SK-N-SH treated with all-trans-retinoic acid at 6 μM for 48 hours (cell line): Measurements from ENCODE around the gene RBM44.

Experiments used
- ATAC-seq: fragments of 200-7000 bp; cut with Tn5 transposase; 3 replicates; pipeline ENCODE4 v1.9.1; 2020; ENCODE audit warnings: mild to moderate bottlenecking, moderate library complexity
- ARNTL ChIP-seq: fragments of 450-650 bp; formaldehyde crosslinking; IDR thresholded peaks from 2 replicates; pipeline ENCODE4 v1.5.0; 2020; ENCODE audit warnings: low read depth, mild to moderate bottlenecking, moderate library complexity, borderline replicate concordance
- BACH2 ChIP-seq: fragments of 250-450 bp; sonication (Bioruptor Pico); IDR thresholded peaks from 2 replicates; pipeline ENCODE4 v1.9.0; 2021; ENCODE audit warnings: mild to moderate bottlenecking, borderline replicate concordance
- CSDC2 ChIP-seq: fragments of 250-450 bp; sonication (Bioruptor Pico); IDR thresholded peaks from 2 replicates; pipeline ENCODE4 v1.5.0; 2020; ENCODE audit warnings: mild to moderate bottlenecking, moderate library complexity
- ESRRG ChIP-seq: fragments of 250-450 bp; sonication (Bioruptor Pico); IDR thresholded peaks from 2 replicates; pipeline ENCODE4 v1.6.1; 2021; ENCODE audit warnings: mild to moderate bottlenecking
- GLIS3 ChIP-seq: fragments of 250-450 bp; sonication (Bioruptor Pico); IDR thresholded peaks from 2 replicates; pipeline ENCODE4 v1.5.0; 2020; ENCODE audit warnings: mild to moderate bottlenecking, moderate library complexity
- ISL1 ChIP-seq: fragments of 250-450 bp; sonication (Bioruptor Pico); IDR thresholded peaks from 2 replicates; pipeline ENCODE4 v2.1.2; 2022; ENCODE audit warnings: mild to moderate bottlenecking, moderate library complexity
- OSR1 ChIP-seq: fragments of 250-450 bp; sonication (Bioruptor Pico); IDR thresholded peaks from 2 replicates; pipeline ENCODE4 v1.8.0; 2022; ENCODE audit warnings: moderate library complexity, mild to moderate bottlenecking, inconsistent platforms
- PPARA ChIP-seq: fragments of 250-450 bp; sonication (Bioruptor Pico); IDR thresholded peaks from 2 replicates; pipeline ENCODE4 v1.5.0; 2020; ENCODE audit warnings: mild to moderate bottlenecking, borderline replicate concordance
- RARB ChIP-seq: fragments of 250-450 bp; sonication (Bioruptor Pico); IDR thresholded peaks from 2 replicates; pipeline ENCODE4 v1.8.0; 2021; ENCODE audit warnings: mild to moderate bottlenecking, moderate library complexity
- SNAI2 ChIP-seq: fragments of 250-450 bp; sonication (Bioruptor Pico); IDR thresholded peaks from 2 replicates; pipeline ENCODE4 v1.5.0; 2020; ENCODE audit warnings: mild to moderate bottlenecking, moderate library complexity
- TCF4 ChIP-seq: fragments of 250-450 bp; sonication (Bioruptor Pico); IDR thresholded peaks from 2 replicates; pipeline ENCODE4 v1.8.0; 2021; ENCODE audit warnings: mild to moderate bottlenecking, moderate library complexity, borderline replicate concordance
- ZC3H10 ChIP-seq: fragments of 250-450 bp; sonication (Bioruptor Pico); IDR thresholded peaks from 2 replicates; pipeline ENCODE4 v1.5.1; 2021; ENCODE audit warnings: mild to moderate bottlenecking, moderate library complexity
- ZFP3 ChIP-seq: fragments of 250-450 bp; sonication (Bioruptor Pico); IDR thresholded peaks from 2 replicates; pipeline ENCODE4 v1.5.0; 2020; ENCODE audit warnings: mild to moderate bottlenecking, moderate library complexity
- ZFP30 ChIP-seq: fragments of 450-650 bp; formaldehyde crosslinking; IDR thresholded peaks from 2 replicates; pipeline ENCODE4 v1.5.0; 2022; ENCODE audit warnings: mild to moderate bottlenecking, moderate library complexity
- ZNF8 ChIP-seq: fragments of 450-650 bp; formaldehyde crosslinking; IDR thresholded peaks from 2 replicates; pipeline ENCODE4 v1.5.0; 2020; ENCODE audit warnings: mild to moderate bottlenecking, moderate library complexity
- TF ChIP-seq, protein P1 (sequence below): fragments of 250-450 bp; sonication (Bioruptor Pico); IDR thresholded peaks from 2 replicates; pipeline ENCODE4 v1.5.1; 2021; ENCODE audit warnings: mild to moderate bottlenecking, moderate library complexity
- TF ChIP-seq, protein P2 (sequence below): fragments of 250-450 bp; sonication (Bioruptor Pico); IDR thresholded peaks from 2 replicates; pipeline ENCODE4 v1.5.1; 2020; ENCODE audit warnings: low read depth, mild to moderate bottlenecking, moderate library complexity
- TF ChIP-seq, protein P3 (sequence below): fragments of 250-450 bp; sonication (Bioruptor Pico); IDR thresholded peaks from 2 replicates; pipeline ENCODE4 v1.5.0; 2020; ENCODE audit warnings: mild to moderate bottlenecking, moderate library complexity
- TF ChIP-seq, protein P4 (sequence below): fragments of 250-450 bp; sonication (Bioruptor Pico); IDR thresholded peaks from 2 replicates; pipeline ENCODE4 v1.8.0; 2020; ENCODE audit warnings: mild to moderate bottlenecking, moderate library complexity, borderline replicate concordance

The RBM44 gene

DNA sequence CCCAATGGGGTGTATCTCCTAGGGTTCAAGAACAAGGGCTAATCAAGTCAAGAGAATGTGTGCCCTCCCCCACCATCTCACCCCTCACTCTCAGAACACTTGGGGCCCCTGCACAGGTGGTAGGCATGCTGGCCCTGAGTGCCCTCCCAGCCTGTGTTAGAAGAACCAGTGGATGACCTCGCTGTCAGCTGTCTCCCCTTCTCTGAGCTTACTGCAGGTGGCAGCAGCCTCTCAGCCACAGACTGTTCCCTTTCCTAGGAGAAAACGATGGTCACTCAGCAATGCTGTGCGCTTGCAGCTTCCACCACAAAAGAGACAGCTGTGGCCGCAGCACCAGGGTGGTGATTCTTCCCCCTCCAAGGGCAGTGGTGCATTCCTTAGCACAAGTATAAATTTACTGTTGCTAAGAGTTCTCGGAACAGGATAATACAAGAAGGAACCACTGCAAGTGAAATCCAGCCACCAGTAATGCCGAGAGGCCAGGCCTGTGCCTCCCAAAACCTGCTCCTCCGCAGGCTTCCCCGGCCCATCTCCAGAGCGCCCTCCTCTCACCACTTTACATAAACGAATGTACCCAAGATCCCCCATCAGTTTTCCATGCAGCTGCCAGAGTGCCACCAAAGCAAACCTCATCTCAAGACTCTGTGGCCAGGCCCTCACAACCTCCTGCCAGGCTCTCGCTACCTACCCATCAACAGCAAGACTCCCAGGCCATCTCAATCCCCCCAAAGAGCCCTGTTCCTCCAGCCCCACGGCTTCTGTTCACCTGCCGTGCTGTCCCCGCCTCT lies 59.9 kb downstream of the RBM44 start:
- TF ChIP-seq, protein P1, sequence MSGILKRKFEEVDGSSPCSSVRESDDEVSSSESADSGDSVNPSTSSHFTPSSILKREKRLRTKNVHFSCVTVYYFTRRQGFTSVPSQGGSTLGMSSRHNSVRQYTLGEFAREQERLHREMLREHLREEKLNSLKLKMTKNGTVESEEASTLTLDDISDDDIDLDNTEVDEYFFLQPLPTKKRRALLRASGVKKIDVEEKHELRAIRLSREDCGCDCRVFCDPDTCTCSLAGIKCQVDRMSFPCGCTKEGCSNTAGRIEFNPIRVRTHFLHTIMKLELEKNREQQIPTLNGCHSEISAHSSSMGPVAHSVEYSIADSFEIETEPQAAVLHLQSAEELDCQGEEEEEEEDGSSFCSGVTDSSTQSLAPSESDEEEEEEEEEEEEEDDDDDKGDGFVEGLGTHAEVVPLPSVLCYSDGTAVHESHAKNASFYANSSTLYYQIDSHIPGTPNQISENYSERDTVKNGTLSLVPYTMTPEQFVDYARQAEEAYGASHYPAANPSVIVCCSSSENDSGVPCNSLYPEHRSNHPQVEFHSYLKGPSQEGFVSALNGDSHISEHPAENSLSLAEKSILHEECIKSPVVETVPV (CRISPR knock-in tag) = no peak
- TF ChIP-seq SNAI2 (CRISPR knock-in tag) (no peak), RARB (no peak), TCF4 (CRISPR knock-in tag) (no peak), ZFP30 (CRISPR knock-in tag) (no peak), ARNTL (CRISPR knock-in tag) (no peak), BACH2 (CRISPR knock-in tag) (no peak), GLIS3 (CRISPR knock-in tag) (no peak)
- TF ChIP-seq, protein P2, sequence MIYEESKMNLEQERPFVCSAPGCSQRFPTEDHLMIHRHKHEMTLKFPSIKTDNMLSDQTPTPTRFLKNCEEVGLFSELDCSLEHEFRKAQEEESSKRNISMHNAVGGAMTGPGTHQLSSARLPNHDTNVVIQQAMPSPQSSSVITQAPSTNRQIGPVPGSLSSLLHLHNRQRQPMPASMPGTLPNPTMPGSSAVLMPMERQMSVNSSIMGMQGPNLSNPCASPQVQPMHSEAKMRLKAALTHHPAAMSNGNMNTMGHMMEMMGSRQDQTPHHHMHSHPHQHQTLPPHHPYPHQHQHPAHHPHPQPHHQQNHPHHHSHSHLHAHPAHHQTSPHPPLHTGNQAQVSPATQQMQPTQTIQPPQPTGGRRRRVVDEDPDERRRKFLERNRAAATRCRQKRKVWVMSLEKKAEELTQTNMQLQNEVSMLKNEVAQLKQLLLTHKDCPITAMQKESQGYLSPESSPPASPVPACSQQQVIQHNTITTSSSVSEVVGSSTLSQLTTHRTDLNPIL = no peak; the same call in 1 of the 2 replicates
- TF ChIP-seq, protein P3, sequence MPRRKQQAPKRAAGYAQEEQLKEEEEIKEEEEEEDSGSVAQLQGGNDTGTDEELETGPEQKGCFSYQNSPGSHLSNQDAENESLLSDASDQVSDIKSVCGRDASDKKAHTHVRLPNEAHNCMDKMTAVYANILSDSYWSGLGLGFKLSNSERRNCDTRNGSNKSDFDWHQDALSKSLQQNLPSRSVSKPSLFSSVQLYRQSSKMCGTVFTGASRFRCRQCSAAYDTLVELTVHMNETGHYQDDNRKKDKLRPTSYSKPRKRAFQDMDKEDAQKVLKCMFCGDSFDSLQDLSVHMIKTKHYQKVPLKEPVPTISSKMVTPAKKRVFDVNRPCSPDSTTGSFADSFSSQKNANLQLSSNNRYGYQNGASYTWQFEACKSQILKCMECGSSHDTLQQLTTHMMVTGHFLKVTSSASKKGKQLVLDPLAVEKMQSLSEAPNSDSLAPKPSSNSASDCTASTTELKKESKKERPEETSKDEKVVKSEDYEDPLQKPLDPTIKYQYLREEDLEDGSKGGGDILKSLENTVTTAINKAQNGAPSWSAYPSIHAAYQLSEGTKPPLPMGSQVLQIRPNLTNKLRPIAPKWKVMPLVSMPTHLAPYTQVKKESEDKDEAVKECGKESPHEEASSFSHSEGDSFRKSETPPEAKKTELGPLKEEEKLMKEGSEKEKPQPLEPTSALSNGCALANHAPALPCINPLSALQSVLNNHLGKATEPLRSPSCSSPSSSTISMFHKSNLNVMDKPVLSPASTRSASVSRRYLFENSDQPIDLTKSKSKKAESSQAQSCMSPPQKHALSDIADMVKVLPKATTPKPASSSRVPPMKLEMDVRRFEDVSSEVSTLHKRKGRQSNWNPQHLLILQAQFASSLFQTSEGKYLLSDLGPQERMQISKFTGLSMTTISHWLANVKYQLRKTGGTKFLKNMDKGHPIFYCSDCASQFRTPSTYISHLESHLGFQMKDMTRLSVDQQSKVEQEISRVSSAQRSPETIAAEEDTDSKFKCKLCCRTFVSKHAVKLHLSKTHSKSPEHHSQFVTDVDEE (CRISPR knock-in tag) = no peak
- peak; percentile 94 for ATAC-seq

DNA sequence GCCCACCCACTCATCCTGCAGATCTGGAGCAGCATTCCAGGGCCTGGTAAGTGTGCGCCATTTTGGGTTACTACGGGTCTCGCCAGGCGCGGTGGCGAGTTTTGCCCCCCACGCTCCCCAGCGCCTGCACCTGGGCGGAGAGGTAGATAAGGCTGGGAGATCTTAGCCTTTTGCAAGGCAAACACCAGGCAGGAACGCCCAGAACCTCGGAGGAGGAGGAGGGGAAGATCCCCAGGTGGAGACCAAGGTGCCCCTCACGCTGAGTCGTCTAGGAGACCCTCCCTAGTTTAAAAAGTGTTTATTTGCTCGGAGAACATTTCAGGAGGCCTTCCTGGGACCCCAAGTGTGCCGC lies 60.5 kb downstream of the RBM44 start:
- no peak for ATAC-seq
- TF ChIP-seq OSR1 (CRISPR knock-in tag) = no peak
- TF ChIP-seq ZFP3 (CRISPR knock-in tag) = no peak
- no peak for TF ChIP-seq ZC3H10 (CRISPR knock-in tag)
- TF ChIP-seq, protein P1 (CRISPR knock-in tag) = no peak
- no peak for TF ChIP-seq ISL1 (CRISPR knock-in tag)
- TF ChIP-seq PPARA = no peak
- no peak for TF ChIP-seq SNAI2 (CRISPR knock-in tag)
- TF ChIP-seq, protein P3 (CRISPR knock-in tag) = no peak
- no peak for TF ChIP-seq CSDC2 (CRISPR knock-in tag)
- TF ChIP-seq, protein P4, sequence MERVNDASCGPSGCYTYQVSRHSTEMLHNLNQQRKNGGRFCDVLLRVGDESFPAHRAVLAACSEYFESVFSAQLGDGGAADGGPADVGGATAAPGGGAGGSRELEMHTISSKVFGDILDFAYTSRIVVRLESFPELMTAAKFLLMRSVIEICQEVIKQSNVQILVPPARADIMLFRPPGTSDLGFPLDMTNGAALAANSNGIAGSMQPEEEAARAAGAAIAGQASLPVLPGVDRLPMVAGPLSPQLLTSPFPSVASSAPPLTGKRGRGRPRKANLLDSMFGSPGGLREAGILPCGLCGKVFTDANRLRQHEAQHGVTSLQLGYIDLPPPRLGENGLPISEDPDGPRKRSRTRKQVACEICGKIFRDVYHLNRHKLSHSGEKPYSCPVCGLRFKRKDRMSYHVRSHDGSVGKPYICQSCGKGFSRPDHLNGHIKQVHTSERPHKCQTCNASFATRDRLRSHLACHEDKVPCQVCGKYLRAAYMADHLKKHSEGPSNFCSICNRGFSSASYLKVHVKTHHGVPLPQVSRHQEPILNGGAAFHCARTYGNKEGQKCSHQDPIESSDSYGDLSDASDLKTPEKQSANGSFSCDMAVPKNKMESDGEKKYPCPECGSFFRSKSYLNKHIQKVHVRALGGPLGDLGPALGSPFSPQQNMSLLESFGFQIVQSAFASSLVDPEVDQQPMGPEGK (CRISPR knock-in tag) = no peak
- TF ChIP-seq GLIS3 (CRISPR knock-in tag) = no peak
- TF ChIP-seq ZFP30 (CRISPR knock-in tag) = no peak
- TF ChIP-seq ESRRG (CRISPR knock-in tag) = no peak
- TF ChIP-seq ZNF8 (CRISPR knock-in tag) = no peak
